Neutrophil (primary cell): ENCODE data around the gene CACNA1C.

Experiments
- H3K27ac ChIP-seq: fragments of 200-600 bp; sonication (generic); 2 replicates; pipeline ENCODE4 v1.5.1; 2016; ENCODE audit warnings: mild to moderate bottlenecking, moderate library complexity
- H3K27me3 ChIP-seq: fragments of 200-600 bp; sonication (generic); 2 replicates; pipeline ENCODE4 v1.6.0; 2016; ENCODE audit warnings: mild to moderate bottlenecking
- H3K36me3 ChIP-seq: fragments of 200-600 bp; sonication (generic); 2 replicates; pipeline ENCODE4 v1.5.1; 2017
- H3K4me1 ChIP-seq, 2 experiments: fragments of 200-600 bp in 1 of 2; sonication (generic) in 1 of 2; 1 replicate in 1 of 2; 2 replicates in 1 of 2; pipeline versions ENCODE4 v1.5.1 to v1.6.1; 2013 to 2016; ENCODE audit warnings: low read depth in 1 of 2, low read length in 1 of 2, mild to moderate bottlenecking in 1 of 2, moderate library complexity in 1 of 2; ENCODE audit not compliant: control insufficient read depth in 1 of 2, insufficient read depth in 1 of 2
- H3K4me3 ChIP-seq, 2 experiments: fragments of 200-600 bp in 1 of 2; sonication (generic) in 1 of 2; 1 replicate in 1 of 2; 2 replicates in 1 of 2; pipeline ENCODE4 v1.5.1; 2013 to 2016; ENCODE audit warnings: low read depth in 1 of 2, low read length in 1 of 2, mild to moderate bottlenecking in 1 of 2, moderate library complexity in 1 of 2
- H3K9me3 ChIP-seq: fragments of 200-600 bp; sonication (generic); 2 replicates; pipeline ENCODE4 v1.5.1; 2016
- CTCF ChIP-seq: fragments of 200-600 bp; sonication (generic); IDR thresholded peaks from 2 replicates; pipeline ENCODE4 v1.5.1; 2016; ENCODE audit warnings: antibody characterized with exemption

CACNA1C gene

GRCh38 chr12:2247120-2247519 is 194.3 kb downstream of the CACNA1C start:
- Histone ChIP-seq H3K4me3 (no peak overlapping the region), H3K27me3 (no peaks in the 10 kb centered on the region), H3K27ac (no peak overlapping the region), H3K9me3 (no peaks in the 10 kb centered on the region), H3K4me1 (no peaks in the 10 kb centered on the region), H3K36me3 (no peaks in the 10 kb centered on the region)
- TF ChIP-seq CTCF: no peak

- no peak for TF ChIP-seq CTCF
- H3K27ac ChIP-seq: no peak overlapping the region
- H3K9me3 ChIP-seq: no peaks in the 10 kb centered on the region
- H3K4me1 ChIP-seq: no peaks in the 10 kb centered on the region
- no peak overlapping the region for H3K4me3 ChIP-seq
- no peaks in the 10 kb centered on the region for H3K36me3 ChIP-seq
- H3K27me3 ChIP-seq: no peaks in the 10 kb centered on the region
Measured at GRCh38 chr12:2247596-2247995, 194.8 kb downstream of the CACNA1C start.

GRCh38 chr12:2248087-2248900 is 195.5 kb downstream of the CACNA1C start:
- TF ChIP-seq CTCF: no peak
- no peaks in the 10 kb centered on the region for H3K9me3 ChIP-seq
- no peak overlapping the region for H3K27ac ChIP-seq
- no peaks in the 10 kb centered on the region for H3K36me3 ChIP-seq
- H3K4me1 ChIP-seq: no peaks in the 10 kb centered on the region
- no peaks in the 10 kb centered on the region for H3K27me3 ChIP-seq
- no peak overlapping the region for H3K4me3 ChIP-seq

- no peaks in the 10 kb centered on the region for H3K36me3 ChIP-seq
- no peak overlapping the region for H3K27ac ChIP-seq
- no peak overlapping the region for H3K4me3 ChIP-seq
- no peak for TF ChIP-seq CTCF
- H3K9me3 ChIP-seq: no peaks in the 10 kb centered on the region
- no peaks in the 10 kb centered on the region for H3K27me3 ChIP-seq
- no peaks in the 10 kb centered on the region for H3K4me1 ChIP-seq
Measured at GRCh38 chr12:2248901-2249381, 196.2 kb downstream of the CACNA1C start.

GRCh38 chr12:2250797-2251196 is 198.0 kb downstream of the CACNA1C start:
- Histone ChIP-seq H3K9me3 (peaks cover 3% of the 10 kb centered on the region), H3K36me3 (no peaks in the 10 kb centered on the region), H3K4me1 (no peaks in the 10 kb centered on the region), H3K27ac (no peak overlapping the region), H3K27me3 (no peaks in the 10 kb centered on the region), H3K4me3 (no peak overlapping the region)
- no peak for TF ChIP-seq CTCF
